Posterior cingulate gyrus (tissue), 11 donors: ENCODE measurements around the gene AIP.

Source experiments
- DNase-seq, 10 donors: peaks; one replicate each; pipeline versions ENCODE4 v3.0.0 to v3.0.0-alpha.2; 2020 to 2021; ENCODE audit warnings: mixed read lengths in 3 of 10
- intact Hi-C: fragments of 100-400 bp; cut with DNase I; formaldehyde crosslinking; loops from one replicate; pipeline ENCODE4 v1.15.1; 2023

AIP gene

GRCh38 chr11:67442504-67443404 is 40.1 kb upstream of the AIP start:
- peak in 2 of 10 donors; percentile 65 to 82 for DNase-seq

DNA sequence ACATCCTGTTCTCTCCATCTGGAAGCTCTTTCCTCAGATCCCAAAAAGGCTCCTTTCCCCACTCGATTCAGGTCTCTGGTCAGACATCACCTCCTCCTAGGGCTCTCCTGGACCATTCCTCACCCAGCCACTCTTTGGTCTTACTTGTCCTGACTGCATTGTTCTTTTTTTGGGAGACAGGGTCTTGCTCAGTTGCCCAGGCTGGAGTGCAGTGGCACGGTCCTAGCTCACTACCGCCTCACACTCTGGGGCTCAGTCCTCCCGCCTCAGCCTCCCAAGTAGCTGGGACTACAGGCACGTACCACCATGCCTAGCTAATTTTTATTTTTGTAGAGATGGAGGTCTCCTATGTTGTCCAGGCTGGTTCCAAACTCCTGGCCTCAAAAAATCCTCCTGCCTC is 37.3 kb upstream of the AIP start:
- intact Hi-C loops = loop anchor here (10.0 kb wide), 1 partner anchor 59 kb away; the partner anchor contains the start of genes CDK2AP2 and PITPNM1

More at GRCh38 chr11:67442504-67443404, 40.1 kb upstream of the AIP start:
- intact Hi-C loops = loop anchor here (10.0 kb wide), 1 partner anchor 62 kb away; the partner anchor contains the start of genes CDK2AP2 and PITPNM1

DNA sequence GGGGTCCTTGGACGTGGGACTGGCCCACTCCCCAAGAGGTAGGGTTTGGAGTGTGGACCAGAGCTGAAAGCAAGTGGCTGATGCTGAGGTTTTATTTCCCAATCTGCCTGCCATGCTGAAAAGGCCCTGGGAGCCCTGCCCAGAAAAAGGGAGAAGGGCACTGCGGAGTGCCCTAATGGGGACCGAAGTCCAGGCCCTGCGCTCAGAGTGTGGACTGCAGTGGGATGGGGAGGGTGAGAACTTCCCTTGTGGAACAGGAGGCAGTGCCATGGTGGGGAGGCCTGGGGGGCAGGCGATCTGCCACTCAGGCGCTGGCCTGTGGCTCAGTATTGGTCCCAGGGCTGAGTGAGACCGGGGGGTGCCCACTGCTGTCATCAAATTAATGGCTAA is 34.6 kb upstream of the AIP start:
- intact Hi-C loops = loop anchor here (10.0 kb wide), 1 partner anchor 57 kb away; the partner anchor contains the start of genes CDK2AP2 and PITPNM1
- DNase-seq = peak in 1 of 10 donors; percentile 75

More for the DNA sequence above, 37.3 kb upstream of the AIP start:
- DNase-seq = no peak

DNA sequence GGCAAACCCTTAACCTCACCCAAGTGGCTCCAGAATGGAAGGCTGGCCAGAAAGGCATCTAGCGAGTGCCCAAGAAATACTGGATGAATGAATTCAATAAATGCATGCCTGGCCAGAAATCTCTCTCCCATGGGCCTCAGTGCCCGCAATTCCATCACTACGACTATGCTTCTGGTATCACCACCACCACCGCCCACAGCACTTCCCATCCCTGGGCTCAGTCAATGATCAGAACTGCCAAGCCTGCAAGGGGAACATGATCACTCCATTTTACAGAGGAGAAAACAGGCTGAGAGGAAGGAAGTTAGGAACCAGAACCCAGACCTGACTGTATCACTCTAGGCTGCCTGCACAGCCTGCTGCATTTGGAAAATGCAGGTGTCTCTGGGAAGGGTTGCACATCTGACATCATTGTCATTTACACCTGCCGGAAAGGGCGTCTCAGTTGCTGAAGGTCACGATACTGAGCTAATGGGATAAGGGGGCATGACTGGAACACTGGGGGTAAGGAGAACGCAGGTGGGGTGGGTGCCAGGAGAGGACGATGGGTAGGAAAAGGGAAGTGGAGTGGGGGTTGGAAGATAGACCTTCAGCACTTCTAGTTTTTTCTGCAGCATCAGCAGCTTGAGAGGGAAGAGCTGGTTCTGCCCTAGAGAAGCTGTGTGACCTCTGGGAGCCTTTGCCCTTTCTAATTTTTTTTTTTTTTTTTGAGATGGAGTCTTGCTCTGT is 33.5 kb upstream of the AIP start:
- intact Hi-C loops = loop anchor here (10.0 kb wide), 1 partner anchor 56 kb away; the partner anchor contains the start of genes CDK2AP2 and PITPNM1
- DNase-seq = no peak

GRCh38 chr11:67450796-67451657 is 31.8 kb upstream of the AIP start:
- peak in 1 of 10 donors; percentile 67 for DNase-seq
- intact Hi-C loops = no loop called here

- intact Hi-C loops = no loop called here
- DNase-seq = no peak
These were observed 31.2 kb upstream of the AIP start for GRCh38 chr11:67451658-67451976.

DNA sequence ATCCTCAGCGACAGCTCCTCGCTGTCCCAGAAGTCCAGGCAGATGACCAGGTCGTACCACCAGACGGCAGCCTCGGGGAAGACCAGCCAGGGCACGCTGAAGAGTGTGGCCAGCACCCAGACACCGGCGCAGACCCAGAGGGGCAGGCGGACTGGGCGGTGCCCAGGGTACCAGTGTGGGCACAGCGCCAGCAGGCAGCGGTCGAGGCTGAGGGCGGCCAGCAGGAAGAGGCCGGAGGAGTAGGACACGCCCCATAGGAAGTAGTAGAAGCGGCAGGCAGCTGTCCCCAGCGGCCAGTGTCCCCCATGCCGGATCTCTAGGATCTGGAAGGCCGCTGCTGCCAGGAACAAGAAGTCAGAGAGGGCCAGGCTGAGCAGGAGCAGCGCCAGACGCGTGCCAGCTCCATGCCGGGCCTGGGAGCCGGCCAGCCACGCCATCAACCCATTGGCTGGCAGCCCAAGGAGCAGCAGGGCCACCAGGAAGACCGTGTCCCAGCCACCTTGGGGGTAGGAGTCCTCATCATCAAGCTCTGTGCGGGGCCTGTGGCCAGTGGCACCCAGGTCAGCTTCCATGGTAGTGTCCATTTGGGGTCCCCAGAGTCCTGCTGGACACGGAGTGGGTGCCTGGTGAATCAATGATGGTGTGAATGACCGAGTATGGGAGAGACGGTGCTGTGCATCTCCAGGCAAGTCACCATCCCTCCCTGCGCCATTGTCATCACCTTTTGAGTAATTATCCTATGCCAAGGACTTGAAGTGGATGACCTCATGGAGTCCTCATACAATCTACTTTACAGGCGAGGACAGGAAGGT is 30.5 kb upstream of the AIP start, which contains the start of gene GPR152:
TSS of gene GPR152 (minus strand) at position 589 of the 812 bp plus-strand sequence. CDS start at position 584, 5 bp downstream.
- DNase-seq = peak in 1 of 10 donors; percentile 89
- intact Hi-C loops = no loop called here

- intact Hi-C loops = no loop called here
- DNase-seq = no peak
These were observed 28.8 kb upstream of the AIP start for GRCh38 chr11:67453816-67454732.

- intact Hi-C loops = no loop called here
- no peak for DNase-seq
These were observed 27.8 kb upstream of the AIP start, which contains the start of gene CABP4 for GRCh38 chr11:67455054-67455453. TSS of gene CABP4 (plus strand) at chr11:67455354. CDS start at chr11:67455424, 70 bp downstream.

DNA sequence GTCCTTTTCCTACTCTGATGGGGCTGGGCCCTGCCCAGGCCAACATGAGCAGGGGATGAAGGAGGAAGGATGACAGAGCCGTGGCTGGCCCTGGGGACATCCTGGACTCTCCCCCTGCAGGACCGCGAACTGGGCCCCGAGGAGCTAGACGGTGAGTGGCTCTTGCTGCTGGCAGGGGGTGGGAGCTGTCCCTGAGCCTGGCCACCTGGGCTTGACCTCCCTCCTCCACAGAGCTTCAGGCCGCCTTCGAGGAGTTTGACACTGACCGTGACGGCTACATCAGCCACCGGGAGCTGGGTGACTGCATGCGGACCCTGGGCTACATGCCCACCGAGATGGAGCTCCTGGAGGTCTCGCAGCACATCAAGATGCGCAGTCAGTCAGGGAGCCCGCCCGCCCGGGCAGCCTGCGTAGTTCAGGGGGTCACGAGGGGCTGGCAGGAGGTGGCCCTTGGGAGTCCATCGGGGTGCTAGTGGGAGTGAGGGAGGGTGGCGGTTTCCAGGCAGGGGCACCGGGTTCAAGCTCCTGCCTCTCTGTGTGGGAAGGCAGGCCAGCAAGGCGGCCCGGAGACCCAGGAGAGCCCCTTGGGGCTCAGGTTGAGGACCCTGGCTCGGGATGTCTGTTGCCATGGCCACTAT is 26.6 kb upstream of the AIP start:
- no peak for DNase-seq
- intact Hi-C loops = no loop called here

- intact Hi-C loops = no loop called here
- DNase-seq = no peak
These were observed 25.4 kb upstream of the AIP start for GRCh38 chr11:67457453-67457852.

GRCh38 chr11:67458266-67458665 is 24.6 kb upstream of the AIP start:
- peak in 1 of 10 donors; percentile 65 for DNase-seq
- intact Hi-C loops = no loop called here

DNA sequence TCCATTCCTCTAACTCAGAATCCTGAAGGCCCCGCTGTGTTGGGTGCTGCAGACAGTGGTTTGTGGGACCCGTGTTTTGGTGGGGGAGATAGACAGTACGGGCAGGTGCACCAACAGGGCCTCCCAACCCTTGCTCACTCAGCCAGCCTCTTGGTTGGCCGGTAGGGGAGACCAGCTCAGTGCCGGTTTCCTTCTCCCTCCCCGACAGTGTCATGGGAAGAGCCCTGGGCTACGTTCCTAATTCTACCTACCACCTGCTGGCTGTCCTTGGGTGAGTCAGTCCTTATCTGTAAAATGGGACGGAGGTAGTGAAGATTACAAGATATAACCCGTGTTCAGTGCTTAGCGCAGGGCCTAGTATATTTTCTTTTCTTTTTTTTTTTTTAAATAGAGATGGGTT is 19.6 kb upstream of the AIP start:
- DNase-seq = no peak
- intact Hi-C loops = no loop called here

DNA sequence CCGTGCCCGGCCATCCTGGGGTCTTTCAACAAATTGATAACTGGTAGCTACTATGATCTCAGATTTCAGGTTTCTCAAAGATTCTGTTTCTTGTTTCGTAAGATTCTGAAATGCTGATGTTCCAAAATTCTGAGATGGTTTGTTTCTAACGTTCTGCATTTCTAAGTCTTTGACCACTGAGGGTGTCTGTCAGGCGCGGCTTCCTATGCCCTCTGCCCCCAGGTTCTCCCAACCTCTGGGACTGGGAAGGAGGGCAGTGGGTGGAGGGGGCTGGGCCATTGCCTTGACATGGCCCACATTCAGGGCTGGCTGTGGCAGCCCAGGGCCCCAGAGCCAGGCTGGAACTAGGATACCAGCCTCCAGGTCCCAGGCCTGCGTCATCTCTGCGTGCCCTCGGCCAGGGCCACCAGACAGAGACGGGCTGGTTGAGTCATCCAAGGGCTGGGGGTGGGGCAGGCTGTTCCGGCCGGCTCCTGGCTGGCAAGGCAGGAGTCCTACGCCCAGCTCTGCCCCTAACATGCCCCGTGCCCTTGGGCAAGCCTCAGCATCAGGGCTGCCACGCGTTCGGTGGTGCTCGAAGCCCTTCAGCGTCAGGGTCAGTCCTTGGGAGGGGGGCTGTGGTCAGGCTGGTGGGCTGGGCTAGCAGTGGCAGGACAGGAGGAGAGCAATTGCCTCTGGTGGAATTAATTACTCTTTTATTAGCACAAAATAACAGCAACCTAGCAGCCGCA is 19.0 kb upstream of the AIP start:
- intact Hi-C loops = no loop called here
- DNase-seq = peak in 3 of 10 donors; percentile 52 to 92 (median 73)

- intact Hi-C loops = no loop called here
- peak; percentile 46 to 96 (median 73) for DNase-seq
These were observed 18.2 kb upstream of the AIP start for GRCh38 chr11:67464411-67465188.

DNA sequence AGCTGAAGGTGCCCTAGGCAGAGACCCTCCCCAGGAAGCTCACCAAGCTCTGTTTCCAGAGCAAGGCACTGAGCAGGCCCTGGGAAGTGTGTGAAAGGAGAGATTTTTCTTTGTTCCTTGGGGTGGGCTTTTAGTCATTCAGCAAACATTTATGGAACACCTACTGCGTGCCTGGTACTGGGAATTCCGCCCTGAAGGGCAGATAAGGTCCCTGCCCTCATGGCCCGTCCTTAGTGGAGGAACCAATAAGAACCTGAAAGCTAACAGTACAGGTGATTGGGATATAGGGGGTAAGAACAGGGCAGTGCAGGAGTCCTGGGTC is 17.7 kb upstream of the AIP start:
- DNase-seq = no peak
- intact Hi-C loops = no loop called here
